NCI-H1417 (cell line): Measurements from ENCODE around the gene IGSF21.
A peak's percentile ranks its signal among the peaks of the same experiment; 100 is the strongest.
"Not testable (repeated sequence)": the region's sequence is repeated elsewhere in the genome, so short reads cannot be mapped to it uniquely, and the experiment has no call there.

Experiments used
- DNase-seq, 3 experiments: peaks; one replicate each; lab custom pipeline; 2025; lab: John Stamatoyannopoulos, UW

IGSF21 gene

DNA sequence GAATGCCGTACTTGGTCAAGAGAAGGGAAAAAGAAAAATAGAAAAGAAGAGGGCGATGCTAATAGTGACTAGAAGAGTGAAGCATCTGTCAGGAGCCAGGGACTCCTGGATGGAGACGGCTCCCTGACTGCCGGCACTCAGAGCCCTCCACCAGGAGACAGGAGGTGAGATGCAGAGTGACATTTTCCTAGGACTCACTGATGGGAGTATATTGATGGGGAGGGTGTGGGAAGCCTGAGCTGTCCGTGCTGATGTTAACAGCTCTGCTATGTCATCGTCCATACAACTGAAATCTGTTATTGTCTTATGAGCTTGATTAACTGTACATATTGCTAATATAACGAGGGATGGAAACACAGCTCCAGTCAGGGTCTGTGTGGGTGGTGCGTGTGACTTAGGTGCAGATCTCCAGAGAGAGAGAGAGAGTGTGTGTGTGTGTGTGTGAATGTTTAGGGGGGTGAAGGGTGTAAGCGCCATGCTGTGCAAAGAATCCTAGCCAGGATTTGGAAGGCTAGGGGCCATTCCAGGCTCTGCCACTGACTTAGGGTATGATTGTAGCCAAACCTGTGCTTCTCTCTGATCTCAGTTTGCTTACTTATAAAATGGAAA, 250.1 kb downstream of the IGSF21 start:
- DNase-seq = no peak

GRCh38 chr1:18358600-18358999, 251.0 kb downstream of the IGSF21 start:
- no peak for DNase-seq

- no peak for DNase-seq
Observed at GRCh38 chr1:18360251-18360650, 252.7 kb downstream of the IGSF21 start.

- no peak for DNase-seq
Observed at GRCh38 chr1:18362150-18362549, 254.6 kb downstream of the IGSF21 start.

DNA sequence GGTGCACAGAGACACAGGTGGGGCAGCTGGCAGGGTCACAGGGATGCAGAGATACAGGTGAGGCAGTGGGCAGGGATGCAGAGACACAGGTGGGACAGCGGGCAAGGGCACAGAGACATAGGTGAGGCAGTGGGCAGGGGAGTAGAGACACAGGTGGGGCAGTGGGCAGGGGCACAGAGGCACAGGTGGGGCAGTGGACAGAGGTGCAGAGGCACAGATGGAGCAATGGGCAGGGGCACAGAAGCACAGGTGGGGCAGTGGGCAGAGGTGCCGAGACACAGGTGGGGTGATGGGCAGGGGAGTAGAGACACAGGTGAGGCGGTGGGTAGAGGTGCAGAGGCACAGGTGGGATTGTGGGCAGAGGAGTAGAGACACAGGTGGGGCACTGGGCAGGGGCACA, 255.8 kb downstream of the IGSF21 start:
- DNase-seq = no peak

GRCh38 chr1:18365099-18365705, 257.6 kb downstream of the IGSF21 start:
- DNase-seq = no peak

- DNase-seq = not testable (repeated sequence)
Observed at GRCh38 chr1:18372505-18372904, 264.9 kb downstream of the IGSF21 start.

DNA sequence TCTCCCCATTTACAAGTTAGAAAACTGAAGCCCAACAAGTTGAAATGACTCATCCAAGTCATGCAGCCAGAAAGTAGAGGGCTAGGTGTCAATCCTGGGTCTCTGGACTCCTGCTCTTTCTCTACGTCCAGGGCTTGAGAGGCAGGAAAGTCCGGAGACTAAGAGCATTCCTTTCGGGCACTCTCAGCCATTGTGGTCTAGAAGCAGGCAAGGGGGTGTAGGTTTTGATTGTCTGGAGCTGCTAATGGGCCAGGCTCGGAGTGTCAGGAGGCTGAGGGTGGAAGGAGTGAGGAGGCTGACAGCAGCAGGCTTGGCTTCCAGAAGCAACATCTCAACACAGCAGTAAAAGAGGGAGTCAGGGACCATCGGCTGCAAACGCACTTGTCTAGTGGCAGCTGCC, 265.6 kb downstream of the IGSF21 start:
- no peak for DNase-seq

GRCh38 chr1:18373882-18374493, 266.4 kb downstream of the IGSF21 start:
- DNase-seq = peak in 1 of 3 experiments; percentile 1

DNA sequence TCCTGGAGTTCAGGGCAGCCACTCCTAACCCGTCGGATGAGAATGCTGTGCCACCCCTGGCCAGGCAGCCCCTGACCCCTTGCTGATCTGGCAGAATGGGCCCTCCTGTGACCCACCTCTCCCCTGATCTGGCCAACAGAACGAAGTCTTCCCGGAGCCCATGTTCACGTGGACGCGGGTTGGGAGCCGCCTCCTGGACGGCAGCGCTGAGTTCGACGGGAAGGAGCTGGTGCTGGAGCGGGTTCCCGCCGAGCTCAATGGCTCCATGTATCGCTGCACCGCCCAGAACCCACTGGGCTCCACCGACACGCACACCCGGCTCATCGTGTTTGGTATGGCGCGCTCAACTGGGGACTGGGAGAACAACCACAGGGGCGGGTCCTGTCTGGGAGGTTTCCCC, 269.1 kb downstream of the IGSF21 start:
- no peak for DNase-seq

DNA sequence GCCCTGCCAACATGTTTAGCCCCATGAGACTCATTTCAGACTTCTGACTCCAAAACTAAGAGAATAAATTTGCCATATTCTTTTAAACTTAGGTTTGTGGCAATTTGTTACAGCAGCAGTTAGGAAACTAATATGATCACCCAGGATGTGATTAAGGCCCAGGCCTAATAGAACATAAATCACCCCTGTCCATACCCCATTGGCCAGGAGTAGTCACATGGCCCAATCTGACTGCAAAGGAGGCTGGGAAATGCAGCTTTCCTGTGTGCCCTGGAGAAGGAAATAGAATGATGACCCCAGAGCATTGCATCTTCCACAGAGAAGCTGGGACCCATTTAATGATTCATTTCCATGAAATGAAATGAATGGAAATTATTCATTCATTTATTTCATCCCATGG, 272.7 kb downstream of the IGSF21 start:
- no peak for DNase-seq

GRCh38 chr1:18384059-18384458, 276.5 kb downstream of the IGSF21 start:
- DNase-seq = no peak

DNA sequence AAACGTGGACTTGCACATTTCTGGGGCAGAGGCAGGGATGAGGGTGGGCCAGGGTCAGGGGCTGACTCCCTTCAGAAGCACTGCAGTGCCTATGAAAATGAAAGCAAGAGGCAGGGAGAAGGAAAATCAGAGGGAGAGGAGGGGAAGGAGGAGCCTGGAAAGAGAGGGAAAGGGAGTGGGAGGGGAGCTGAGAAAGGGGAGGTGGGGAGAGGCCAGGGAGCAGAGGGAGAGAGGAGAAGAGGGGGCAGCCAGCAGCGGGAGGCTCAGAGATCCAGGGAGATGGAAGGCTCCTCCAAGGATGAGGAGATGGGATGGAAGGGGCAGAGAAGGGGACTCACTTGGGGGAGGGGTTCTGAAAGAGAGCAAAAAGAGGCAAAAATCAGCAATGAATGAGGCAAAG, 276.9 kb downstream of the IGSF21 start:
- no peak for DNase-seq

DNA sequence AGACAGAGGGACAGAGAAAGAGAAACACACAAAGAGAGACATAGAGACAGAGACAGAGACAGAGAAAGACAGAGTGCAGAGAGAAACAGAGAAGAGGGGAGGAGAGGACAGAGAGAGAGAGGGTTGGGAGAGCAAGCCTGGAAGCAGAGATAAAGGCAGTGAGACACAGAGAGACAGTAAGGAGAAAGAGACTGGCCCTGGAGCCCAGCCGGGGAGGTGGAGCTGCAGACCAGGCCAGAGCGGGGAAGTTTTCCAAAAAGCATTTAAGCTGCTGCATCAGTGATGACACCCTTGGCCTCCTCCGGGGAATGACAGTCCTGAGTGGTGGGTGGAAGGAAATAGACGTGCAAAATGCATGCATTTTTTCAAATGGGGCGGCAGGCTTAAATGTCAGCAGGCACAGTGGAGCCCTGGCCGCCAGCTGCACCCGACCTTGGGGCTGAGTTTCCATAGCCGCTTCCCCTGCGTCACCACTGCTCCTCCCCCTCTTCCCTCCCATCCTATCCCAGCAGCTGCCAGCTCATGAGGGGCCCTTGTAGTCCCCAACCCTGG, 277.7 kb downstream of the IGSF21 start:
- no peak for DNase-seq

DNA sequence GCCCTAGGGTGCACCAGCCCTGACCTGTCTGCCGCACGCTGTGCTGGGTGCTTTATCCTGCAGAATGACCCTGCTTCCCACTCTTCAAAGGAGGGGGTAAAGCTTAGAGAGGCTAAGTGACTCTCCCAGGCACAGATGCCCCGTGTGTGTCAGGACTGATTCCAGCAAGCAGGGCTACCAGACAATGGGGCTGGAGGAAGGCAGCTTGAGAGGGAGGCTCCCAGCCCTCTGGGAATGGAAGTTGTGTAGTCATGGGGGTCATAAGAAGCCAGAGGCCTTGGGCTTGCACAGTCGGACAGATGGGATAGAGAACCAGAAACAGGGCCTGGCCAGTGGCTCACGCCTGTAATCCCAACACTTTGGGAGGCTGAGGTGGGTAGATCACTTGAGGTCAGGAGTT, 279.0 kb downstream of the IGSF21 start:
- DNase-seq = no peak

DNA sequence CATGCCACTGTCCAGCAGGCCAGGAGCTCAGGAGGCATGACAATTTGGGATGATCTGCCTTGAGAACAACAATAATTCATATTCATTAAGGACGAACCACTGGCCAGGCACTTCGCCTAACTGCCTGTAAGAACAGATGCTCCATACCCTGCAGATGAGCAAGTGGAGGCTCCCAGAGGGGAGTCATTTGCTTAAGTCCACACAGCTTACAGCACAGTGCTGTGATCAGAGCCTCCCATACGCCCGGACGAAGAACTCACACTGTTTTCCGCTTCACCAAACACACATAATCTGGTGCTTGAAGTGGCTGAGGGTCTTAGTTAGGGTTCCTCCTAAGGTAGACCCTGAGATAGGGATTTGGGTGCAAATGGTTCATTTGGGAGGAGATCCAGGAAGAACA, 279.7 kb downstream of the IGSF21 start:
- DNase-seq = no peak

GRCh38 chr1:18390953-18391352, 283.4 kb downstream of the IGSF21 start:
- DNase-seq = no peak

GRCh38 chr1:18394563-18395156, 287.1 kb downstream of the IGSF21 start:
- DNase-seq = no peak

DNA sequence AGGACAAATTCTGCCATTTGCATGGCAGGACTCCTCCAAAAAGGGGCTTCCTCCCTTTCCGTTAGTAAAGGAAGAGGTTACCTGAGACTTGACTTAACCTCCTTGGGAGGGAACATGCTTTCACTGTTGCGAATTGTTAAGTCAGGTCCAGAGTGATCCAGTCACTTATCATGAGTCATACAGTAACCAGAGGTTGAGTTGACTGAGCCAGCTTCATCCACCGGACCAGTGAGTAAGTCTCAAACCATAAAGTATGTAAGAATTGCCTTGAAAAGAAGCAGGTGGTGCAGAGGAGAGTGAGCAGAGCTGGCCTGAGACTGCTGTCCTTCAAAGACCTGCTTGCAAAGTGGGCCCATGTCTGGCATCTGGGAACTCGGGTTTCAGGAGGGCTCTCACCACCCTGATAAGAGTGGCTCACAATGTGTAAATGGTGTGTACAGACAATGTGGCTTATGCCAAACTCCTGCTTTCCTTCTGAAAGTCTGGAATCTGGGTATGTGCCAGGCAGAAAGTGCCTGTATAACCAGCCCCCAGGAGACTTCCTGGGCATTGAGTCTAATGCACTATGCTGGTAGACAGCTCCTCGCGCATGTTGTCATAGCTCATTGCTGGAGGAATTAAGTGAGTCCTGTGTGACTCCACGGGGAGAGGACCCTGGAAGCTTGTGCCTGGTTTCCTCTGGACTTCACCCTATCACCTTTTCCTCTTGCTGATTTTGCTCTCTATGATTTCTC, 288.8 kb downstream of the IGSF21 start:
- DNase-seq = no peak

GRCh38 chr1:18397641-18398040, 290.0 kb downstream of the IGSF21 start:
- DNase-seq = no peak

GRCh38 chr1:18398791-18399530, 291.4 kb downstream of the IGSF21 start:
- DNase-seq = no peak
